GM12878 (cell line): Measurements from ENCODE around the gene ENTREP3. TPM values are rescaled to one million over a fixed set of nuclear protein-coding genes. Genes with fewer than 3 reads are reported as not detected.

Experiments used
- HCFC1 ChIP-seq: fragments of 150-350 bp; IDR thresholded peaks from 2 replicates; pipeline ENCODE4 v1.6.1; 2014; ENCODE audit warnings: low read length
- RAD51 ChIP-seq: fragments of 450-650 bp; IDR thresholded peaks from 2 replicates; pipeline ENCODE4 v1.6.1; 2016; ENCODE audit warnings: moderate library complexity, mild to moderate bottlenecking, inconsistent platforms
- RB1 ChIP-seq: fragments of 450-650 bp; formaldehyde crosslinking; IDR thresholded peaks from 2 replicates; pipeline ENCODE4 v1.6.1; 2017; ENCODE audit warnings: mild to moderate bottlenecking, borderline replicate concordance
- RUNX3 ChIP-seq: IDR thresholded peaks from 2 replicates; pipeline ENCODE4 v1.6.1; 2012; ENCODE audit warnings: low read length, inconsistent platforms
- SMAD5 ChIP-seq: IDR thresholded peaks from 2 replicates; pipeline ENCODE4 v1.6.1; 2016; ENCODE audit warnings: antibody characterized with exemption, low read depth
- SREBF1 ChIP-seq: IDR thresholded peaks from 2 replicates; pipeline ENCODE4 v1.6.1; 2012; ENCODE audit warnings: mild to moderate bottlenecking, low read length
- USF2 ChIP-seq: IDR thresholded peaks from 2 replicates; pipeline ENCODE4 v1.6.1; 2011; ENCODE audit warnings: low read depth, low read length, improper control_type of control experiment, borderline replicate concordance
- YY1 ChIP-seq: IDR thresholded peaks from 2 replicates; pipeline ENCODE4 v1.6.1; 2011; ENCODE audit warnings: low read depth, mild to moderate bottlenecking, low read length
- ZBTB4 ChIP-seq: fragments of 450-650 bp; formaldehyde crosslinking; IDR thresholded peaks from 2 replicates; pipeline ENCODE4 v1.4.0; 2022; ENCODE audit warnings: mild to moderate bottlenecking, moderate library complexity
- polyA plus RNA-seq, 11 experiments: library from polyadenylated mRNA; depleted of rRNA in 4 of 11; unstranded in 6 of 11; stranded (reverse) in 5 of 11; fragments of >200 nt; fragmentation: Nextera tagmentation in 4 of 11; fragmentation: Illumina TruSeq in 1 of 11; extraction: Ambion mirVana in 4 of 11; extraction: Trizol in 1 of 11; gene quantifications; 1 replicate in 1 of 11; 2 replicates in 10 of 11; pipeline versions ENCODE4 v1.2.1 to v1.2.3, GENCODE V29; 2011 to 2016; ENCODE audit warnings: inconsistent platforms in 2 of 11, missing spikeins in 2 of 11, low read depth in 1 of 11
- total RNA-seq, 4 experiments: library from RNA; depleted of rRNA in 3 of 4; stranded (reverse); fragments of >200 nt in 3 of 4; fragmentation: Illumina TruSeq in 1 of 4; extraction: Trizol in 1 of 4; gene quantifications; 2 replicates each; pipeline versions ENCODE4 v1.2.1 to v1.2.3, GENCODE V29; 2013 to 2021
- TF ChIP-seq, protein P1 (sequence below): fragments of 450-650 bp; IDR thresholded peaks from 2 replicates; pipeline ENCODE4 v1.6.1; 2016; ENCODE audit warnings: mild to moderate bottlenecking
- TF ChIP-seq, protein P2 (sequence below): IDR thresholded peaks from 2 replicates; pipeline ENCODE4 v1.6.1; 2011; ENCODE audit warnings: low read depth, mild to moderate bottlenecking, low read length, moderate library complexity, borderline replicate concordance; ENCODE audit errors: extremely low read depth

The ENTREP3 gene
- total and polyA plus RNA-seq, 10 of the 15 experiments (the other 5 are each of a cell fraction or from before 2014, with no cell fraction given), result 1.7 to 31.8 (median 3.9) TPM

DNA sequence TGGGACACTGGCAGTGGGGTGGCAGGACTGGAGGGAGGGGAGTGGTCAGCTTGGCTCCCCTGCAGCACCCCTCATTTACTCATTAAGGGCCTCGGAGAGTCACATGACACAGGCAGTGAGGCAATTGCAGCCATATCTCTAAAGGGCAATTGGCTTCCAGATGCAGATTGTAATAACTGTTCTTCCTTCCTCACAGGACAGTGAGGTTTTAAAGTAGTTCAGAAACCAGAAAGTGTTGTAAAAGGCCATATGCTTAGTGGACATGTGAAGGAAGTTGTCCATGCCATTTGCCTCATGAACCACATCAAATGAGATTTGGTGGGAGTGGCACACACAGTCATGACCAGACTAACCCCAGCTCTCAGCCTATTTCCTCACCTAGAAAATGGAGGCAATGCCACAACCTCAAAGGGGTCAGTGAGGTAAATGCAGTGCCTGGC, 35.7 kb downstream of the ENTREP3 start (continued):
- TF ChIP-seq, protein P1, sequence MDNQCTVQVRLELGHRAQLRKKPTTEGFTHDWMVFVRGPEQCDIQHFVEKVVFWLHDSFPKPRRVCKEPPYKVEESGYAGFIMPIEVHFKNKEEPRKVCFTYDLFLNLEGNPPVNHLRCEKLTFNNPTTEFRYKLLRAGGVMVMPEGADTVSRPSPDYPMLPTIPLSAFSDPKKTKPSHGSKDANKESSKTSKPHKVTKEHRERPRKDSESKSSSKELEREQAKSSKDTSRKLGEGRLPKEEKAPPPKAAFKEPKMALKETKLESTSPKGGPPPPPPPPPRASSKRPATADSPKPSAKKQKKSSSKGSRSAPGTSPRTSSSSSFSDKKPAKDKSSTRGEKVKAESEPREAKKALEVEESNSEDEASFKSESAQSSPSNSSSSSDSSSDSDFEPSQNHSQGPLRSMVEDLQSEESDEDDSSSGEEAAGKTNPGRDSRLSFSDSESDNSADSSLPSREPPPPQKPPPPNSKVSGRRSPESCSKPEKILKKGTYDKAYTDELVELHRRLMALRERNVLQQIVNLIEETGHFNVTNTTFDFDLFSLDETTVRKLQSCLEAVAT, result no peak
- TF ChIP-seq RUNX3, result peak; percentile 32; the same call in 1 of the 2 replicates
- peak; percentile 98 for TF ChIP-seq YY1
- TF ChIP-seq ZBTB4, result no peak
- peak; percentile 62 for TF ChIP-seq USF2
- TF ChIP-seq HCFC1, result peak; percentile 52
- no peak for TF ChIP-seq RB1
- peak; percentile 89 for TF ChIP-seq RAD51
- TF ChIP-seq, protein P2, sequence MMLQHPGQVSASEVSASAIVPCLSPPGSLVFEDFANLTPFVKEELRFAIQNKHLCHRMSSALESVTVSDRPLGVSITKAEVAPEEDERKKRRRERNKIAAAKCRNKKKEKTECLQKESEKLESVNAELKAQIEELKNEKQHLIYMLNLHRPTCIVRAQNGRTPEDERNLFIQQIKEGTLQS, result peak; percentile 62; the same call in 1 of the 2 replicates
- no peak for TF ChIP-seq SMAD5
- TF ChIP-seq SREBF1, result no peak
